ENCODE data around the gene ALAS1.

ALAS1 gene

GRCh38 chr3:52249683-52250082 is 51.7 kb downstream of the ALAS1 start:
- no peak for DNase-seq (ENCODE audit: low spot score)

- no peak for DNase-seq (ENCODE audit: low spot score)
Measured at GRCh38 chr3:52250122-52250521, 52.2 kb downstream of the ALAS1 start.

GRCh38 chr3:52253314-52254304 is 55.6 kb downstream of the ALAS1 start:
- DNase-seq (ENCODE audit: low spot score): peak; percentile 82

GRCh38 chr3:52254608-52255007 is 56.6 kb downstream of the ALAS1 start:
- no peak for DNase-seq (ENCODE audit: low spot score)

GRCh38 chr3:52256159-52256558 is 58.2 kb downstream of the ALAS1 start:
- no peak for DNase-seq (ENCODE audit: low spot score)

- no peak for DNase-seq (ENCODE audit: low spot score)
Measured at GRCh38 chr3:52256622-52257021, 58.7 kb downstream of the ALAS1 start.

GRCh38 chr3:52257911-52258310 is 60.0 kb downstream of the ALAS1 start:
- no peak for DNase-seq (ENCODE audit: low spot score)

GRCh38 chr3:52259035-52259434 is 61.1 kb downstream of the ALAS1 start:
- DNase-seq (ENCODE audit: low spot score): no peak

- no peak for DNase-seq (ENCODE audit: low spot score)
Measured at GRCh38 chr3:52259448-52259847, 61.5 kb downstream of the ALAS1 start.

- no peak for DNase-seq (ENCODE audit: low spot score)
Measured at GRCh38 chr3:52262447-52262846, 64.5 kb downstream of the ALAS1 start.

Measured in NAMALWA (cell line).